UCSD-AML1 (cell line): ENCODE measurements around the gene ZFAND6.

Experiments
- DNase-seq: peaks from one replicate; lab custom pipeline; 2025; ENCODE audit not compliant: unreplicated experiment; lab: John Stamatoyannopoulos, UW

The ZFAND6 gene

DNA sequence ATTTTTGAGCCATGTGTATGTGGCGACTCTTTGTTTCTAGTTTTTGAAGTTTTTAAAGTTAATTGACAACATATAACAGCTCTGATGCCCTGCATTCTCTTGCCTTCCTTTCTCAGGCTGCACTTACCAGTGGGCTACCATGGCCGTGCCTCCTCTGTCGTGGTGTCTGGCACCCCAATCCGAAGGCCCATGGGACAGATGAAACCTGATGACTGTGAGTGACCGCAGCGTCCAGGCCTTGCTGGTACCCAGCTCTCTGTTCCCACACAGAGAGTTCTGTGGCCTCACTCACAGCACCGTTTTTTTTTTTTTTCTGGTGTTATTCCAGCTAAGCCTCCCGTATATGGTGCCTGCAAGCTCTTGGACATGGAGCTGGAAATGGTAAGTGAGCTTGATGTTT, 108.5 kb downstream of the ZFAND6 start:
- DNase-seq, result no peak

- DNase-seq, result no peak
Observed at GRCh38 chr15:80168421-80168820, 108.9 kb downstream of the ZFAND6 start.

DNA sequence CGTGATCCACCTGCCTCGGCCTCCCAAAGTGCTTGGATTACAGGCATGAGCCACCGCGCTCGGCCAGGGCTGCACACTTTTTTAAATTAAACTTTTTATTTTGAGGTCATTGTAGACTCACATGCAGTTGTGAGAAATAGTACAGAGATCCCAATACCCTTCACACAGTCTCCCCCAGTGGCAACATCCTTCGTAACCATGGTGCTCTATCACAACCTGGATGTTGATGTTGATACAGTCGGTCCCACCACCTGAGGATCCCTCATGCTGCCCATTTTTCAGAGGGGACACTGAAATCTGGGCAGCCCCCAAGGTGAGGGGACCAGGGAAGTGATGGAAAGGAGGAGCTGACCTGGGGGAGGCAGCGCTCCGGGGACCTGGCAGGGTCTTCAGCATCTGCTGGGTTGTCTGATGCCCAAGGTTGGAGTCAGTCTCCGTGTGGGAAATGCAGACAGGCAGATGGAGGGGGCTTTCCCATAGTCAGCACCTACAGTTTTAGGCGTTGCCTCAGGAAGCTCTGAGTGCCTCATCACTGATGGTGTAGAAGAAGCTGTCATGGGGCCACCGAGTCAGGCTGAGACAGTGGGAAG, 110.4 kb downstream of the ZFAND6 start:
- no peak for DNase-seq

GRCh38 chr15:80170596-80170995, 111.1 kb downstream of the ZFAND6 start:
- DNase-seq, result no peak

- DNase-seq, result no peak
Observed at GRCh38 chr15:80171787-80172186, 112.3 kb downstream of the ZFAND6 start.

DNA sequence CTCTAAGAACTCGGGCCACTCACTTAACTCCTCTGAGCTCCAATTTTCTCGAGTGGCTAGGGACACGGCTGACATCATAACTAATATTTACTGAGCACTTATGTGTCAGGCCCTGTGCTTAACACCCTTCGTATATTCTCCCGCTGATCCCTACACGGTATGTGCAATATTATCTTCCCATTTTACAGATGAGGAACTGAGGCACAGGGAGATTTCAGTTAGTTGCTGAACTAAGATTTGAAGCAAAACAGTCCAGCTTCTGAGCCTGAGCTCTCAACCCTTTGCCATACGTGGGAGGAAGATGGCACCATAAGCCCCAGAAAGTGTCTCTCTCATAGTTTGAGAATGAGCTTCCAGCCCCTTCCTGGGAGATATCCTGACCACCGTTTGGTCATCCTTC, 112.9 kb downstream of the ZFAND6 start:
- no peak for DNase-seq

GRCh38 chr15:80173022-80173759, 113.7 kb downstream of the ZFAND6 start:
- DNase-seq, result peak; percentile 67

DNA sequence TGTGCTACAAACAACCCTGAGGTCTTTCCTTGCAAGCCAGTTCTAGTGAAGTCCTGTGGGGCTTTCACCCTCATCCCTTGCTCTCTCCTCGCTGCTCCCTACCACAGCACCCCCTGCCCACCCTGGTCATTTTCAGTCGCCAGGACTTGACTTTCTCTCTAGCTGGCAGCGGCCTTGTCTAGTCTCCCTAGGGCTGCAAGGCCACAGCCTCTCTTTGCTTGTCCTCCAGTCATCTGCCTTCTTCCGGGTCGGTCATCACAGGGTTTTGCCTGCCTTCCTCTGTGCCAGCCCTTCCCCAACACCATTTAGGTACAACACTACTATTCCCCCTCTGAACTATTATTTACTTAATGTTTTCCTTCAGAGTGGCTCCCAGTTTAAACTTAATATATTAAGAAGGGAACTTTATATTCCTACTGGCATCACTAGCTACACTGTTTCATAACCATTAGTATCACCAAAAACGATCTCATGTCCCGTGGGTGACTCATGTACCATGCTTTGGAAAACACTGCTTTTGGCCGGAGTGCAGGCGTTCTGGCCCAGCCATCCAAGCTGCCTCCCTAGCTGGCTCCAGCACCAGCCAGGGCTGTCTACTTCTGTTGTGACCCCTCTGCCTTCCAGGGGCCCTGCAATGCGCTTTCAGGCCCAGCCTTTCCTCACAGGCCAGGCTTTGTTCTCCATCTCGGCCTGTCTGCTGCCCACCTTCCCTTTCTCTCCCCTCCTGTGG, 114.7 kb downstream of the ZFAND6 start:
- DNase-seq, result no peak

DNA sequence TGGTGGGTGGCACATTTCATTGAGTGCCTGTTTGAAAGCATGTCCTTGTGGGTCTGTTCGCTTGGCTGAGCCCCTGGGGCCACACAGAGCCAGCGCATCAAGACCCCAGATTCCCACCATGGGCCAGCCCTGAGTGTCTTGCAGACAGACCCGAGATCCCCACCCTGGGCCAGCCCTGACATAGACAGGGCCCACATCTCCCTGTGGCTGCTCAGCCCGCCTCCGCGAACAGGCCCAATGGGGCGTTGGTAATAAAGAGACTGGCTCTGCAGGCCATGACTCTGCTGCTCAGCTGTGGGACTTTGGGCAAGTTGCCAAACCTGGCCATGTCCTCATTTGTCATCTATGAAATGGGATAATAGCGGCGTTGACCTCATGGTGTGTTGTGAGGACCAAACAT, 116.0 kb downstream of the ZFAND6 start:
- DNase-seq, result no peak

GRCh38 chr15:80176443-80176842, 117.0 kb downstream of the ZFAND6 start:
- DNase-seq, result no peak

DNA sequence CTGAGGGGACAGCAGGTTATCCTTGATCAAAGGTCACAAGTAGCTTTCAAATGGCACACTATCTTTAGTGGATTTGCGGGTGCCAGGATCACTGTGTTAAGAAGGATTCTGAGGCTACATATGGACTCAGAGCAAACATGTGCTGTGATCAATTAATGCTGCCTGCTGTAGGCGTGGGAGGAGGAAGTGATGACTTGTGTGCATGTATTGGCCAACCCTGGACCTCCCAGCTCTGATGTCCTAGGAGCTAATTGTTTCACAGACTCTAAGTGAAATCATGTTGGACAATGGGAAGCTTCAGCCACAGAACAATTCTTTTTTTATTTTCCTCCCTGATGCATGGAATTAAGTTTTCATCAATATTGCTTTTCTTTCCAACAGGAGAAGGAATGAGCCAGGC, 117.7 kb downstream of the ZFAND6 start:
- no peak for DNase-seq

GRCh38 chr15:80179025-80179759, 119.7 kb downstream of the ZFAND6 start:
- DNase-seq, result no peak

DNA sequence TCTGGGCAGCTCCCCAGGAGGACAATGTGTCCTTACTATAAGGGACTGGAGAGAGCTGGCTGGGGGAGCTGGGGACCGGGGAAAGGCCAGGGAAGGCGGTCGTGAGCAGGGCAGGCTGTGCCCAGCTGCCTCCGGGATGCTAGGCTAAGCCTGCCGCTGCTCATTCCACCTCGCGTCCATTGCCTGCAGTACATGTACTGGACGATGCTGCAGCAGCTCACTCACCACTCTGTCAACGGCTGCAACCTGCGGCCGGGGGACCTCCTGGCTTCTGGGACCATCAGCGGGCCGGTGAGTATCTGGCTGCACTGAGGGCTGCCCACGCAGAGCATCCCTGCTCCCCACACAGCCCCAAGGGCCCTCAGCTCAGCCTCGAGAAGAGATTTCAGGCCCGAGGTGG, 120.5 kb downstream of the ZFAND6 start:
- no peak for DNase-seq

DNA sequence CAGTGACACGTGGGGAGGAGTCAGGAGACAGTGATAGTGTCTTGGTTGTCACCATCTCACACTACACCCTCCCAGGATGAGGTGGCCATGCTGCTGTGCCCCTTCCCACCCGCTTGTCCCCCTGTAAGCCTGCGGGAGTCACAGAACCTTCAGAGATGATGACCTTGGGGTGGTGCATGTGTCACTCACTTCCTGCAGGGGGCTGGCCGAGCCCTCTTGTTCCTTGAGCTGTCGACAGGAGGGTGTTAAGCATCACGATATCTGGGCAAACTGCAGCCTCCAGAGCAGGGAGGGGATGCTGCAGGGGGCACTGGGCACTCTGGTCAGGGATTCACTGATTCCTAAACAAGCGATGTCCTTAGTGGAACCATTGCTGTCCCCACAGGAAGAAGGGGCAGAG, 121.0 kb downstream of the ZFAND6 start:
- DNase-seq, result no peak

DNA sequence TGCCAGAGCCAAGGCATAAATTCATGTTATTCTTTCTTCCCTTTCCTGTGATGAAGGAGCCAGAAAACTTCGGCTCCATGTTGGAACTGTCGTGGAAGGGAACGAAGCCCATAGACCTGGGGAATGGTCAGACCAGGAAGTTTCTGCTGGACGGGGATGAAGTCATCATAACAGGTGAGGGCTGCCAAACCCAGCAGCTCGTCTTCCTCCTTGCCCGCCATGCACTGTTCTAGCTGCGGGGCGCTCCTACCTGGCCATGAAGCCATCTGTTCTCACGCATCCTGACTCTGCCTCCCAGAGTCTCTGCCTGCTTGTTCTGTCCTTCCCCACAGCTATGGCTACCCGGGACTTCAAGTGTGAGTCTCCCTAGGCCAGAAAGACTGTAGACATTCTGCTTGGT, 121.5 kb downstream of the ZFAND6 start:
- no peak for DNase-seq

- DNase-seq, result no peak
Observed at GRCh38 chr15:80182611-80183261, 123.3 kb downstream of the ZFAND6 start.

GRCh38 chr15:80183306-80183705, 123.8 kb downstream of the ZFAND6 start:
- DNase-seq, result no peak

DNA sequence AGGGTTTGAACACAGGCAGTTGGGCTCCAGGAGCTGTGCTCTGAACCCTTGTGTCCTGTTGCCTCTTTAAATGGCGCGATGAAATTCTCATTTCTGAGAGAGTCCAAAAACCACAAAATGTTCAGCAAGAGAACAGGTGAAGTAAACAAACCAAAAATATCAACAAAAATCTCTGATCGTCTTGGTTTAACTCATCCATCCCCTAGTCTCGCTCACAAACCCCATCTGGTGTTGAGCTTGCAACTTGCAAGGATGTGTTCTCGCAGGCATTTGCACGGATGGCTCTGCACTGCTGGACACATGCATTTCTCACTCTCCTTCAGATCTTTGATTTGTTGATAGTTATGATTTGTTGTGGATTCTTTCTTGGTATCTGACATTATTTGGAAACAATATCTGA, 124.4 kb downstream of the ZFAND6 start:
- no peak for DNase-seq

- DNase-seq, result no peak
Observed at GRCh38 chr15:80184554-80184953, 125.1 kb downstream of the ZFAND6 start.

DNA sequence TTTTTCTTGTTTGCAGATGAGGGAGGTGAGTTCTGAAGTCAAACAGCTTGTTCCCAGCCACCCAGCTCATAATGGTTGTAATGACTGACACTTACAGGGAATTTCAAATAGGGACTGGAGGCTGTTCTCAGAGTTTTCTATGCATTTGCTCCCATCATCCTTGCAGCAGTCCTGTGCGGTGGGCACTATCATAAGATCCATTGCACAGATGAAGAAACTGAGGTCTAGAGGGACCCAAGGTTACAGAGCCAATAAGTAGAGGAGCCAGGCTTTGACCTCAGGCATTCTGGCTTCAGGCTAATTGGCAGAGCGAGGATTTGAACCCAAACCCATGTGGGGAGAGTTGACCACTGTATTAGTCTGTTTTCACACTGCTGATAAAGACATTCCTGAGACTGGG, 125.7 kb downstream of the ZFAND6 start:
- no peak for DNase-seq

DNA sequence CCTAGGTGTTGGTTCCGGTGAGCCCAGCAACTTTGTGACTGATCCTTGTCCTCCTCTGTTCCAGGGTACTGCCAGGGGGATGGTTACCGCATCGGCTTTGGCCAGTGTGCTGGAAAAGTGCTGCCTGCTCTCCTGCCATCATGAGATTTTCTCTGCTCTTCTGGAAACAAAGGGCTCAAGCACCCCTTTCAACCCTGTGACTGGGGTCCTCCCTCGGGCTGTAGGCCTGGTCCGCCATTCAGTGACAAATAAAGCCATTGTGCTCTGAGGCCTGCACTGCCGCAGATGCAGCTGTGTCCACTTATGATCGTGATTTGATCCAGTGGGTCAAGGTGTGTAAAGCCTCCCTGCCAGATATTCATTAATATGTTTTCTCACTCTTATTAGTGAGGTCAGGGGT, 126.6 kb downstream of the ZFAND6 start:
- no peak for DNase-seq
